HepG2 (cell line): Measurements from ENCODE around the gene LSM12. TPM values are rescaled to one million over a fixed set of nuclear protein-coding genes. Genes with fewer than 3 reads are reported as not detected.
A peak's percentile ranks its signal among the peaks of the same experiment; 100 is the strongest.

Experiments
- AGO1 ChIP-seq: fragments of 200-400 bp; formaldehyde crosslinking; IDR thresholded peaks from 2 replicates; pipeline ENCODE4 v1.6.1; 2017; ENCODE audit warnings: mild to moderate bottlenecking, low read depth, low read length, moderate library complexity; ENCODE audit not compliant: poor library complexity, severe bottlenecking
- ATM ChIP-seq: fragments of 450-650 bp; IDR thresholded peaks from 2 replicates; pipeline ENCODE4 v1.7.1; 2017; ENCODE audit warnings: mild to moderate bottlenecking, borderline replicate concordance
- BHLHE40 ChIP-seq: IDR thresholded peaks from 2 replicates; pipeline ENCODE4 v1.6.1; 2011; ENCODE audit warnings: low read length, improper control_type of control experiment
- DNMT1 ChIP-seq: sonication (generic); formaldehyde crosslinking; IDR thresholded peaks from 2 replicates; pipeline ENCODE4 v1.5.1; 2020; ENCODE audit warnings: mild to moderate bottlenecking, missing genetic modification reagents
- LRRFIP1 ChIP-seq: sonication (generic); formaldehyde crosslinking; conservative IDR thresholded peaks from 2 replicates; pipeline ENCODE4 v1.4.0; 2020; ENCODE audit warnings: missing genetic modification reagents
- MAFK ChIP-seq, 2 experiments: IDR thresholded peaks in 1 of 2; conservative IDR thresholded peaks in 1 of 2; 2 replicates each; pipeline ENCODE4 v1.6.1; 2011; ENCODE audit warnings: improper control_type of control experiment in 2 of 2, low read length in 2 of 2
- NBN ChIP-seq: fragments of 450-650 bp; conservative IDR thresholded peaks from 2 replicates; pipeline ENCODE4 v1.6.1; 2017
- NCOA1 ChIP-seq: sonication (generic); formaldehyde crosslinking; IDR thresholded peaks from 2 replicates; pipeline ENCODE4 v1.9.0; 2021; ENCODE audit warnings: missing genetic modification reagents
- SAP130 ChIP-seq: IDR thresholded peaks from 2 replicates; pipeline ENCODE4 v1.6.1; 2016; ENCODE audit warnings: low read depth
- SCMH1 ChIP-seq: sonication (generic); formaldehyde crosslinking; IDR thresholded peaks from 2 replicates; pipeline ENCODE4 v1.9.0; 2021; ENCODE audit warnings: missing genetic modification reagents, mild to moderate bottlenecking, borderline replicate concordance
- SMARCE1 ChIP-seq: fragments of 450-650 bp; IDR thresholded peaks from 2 replicates; pipeline ENCODE4 v1.6.1; 2017; ENCODE audit warnings: borderline replicate concordance
- TBX3 ChIP-seq: fragments of 450-650 bp; IDR thresholded peaks from 2 replicates; pipeline ENCODE4 v1.6.1; 2017; ENCODE audit warnings: antibody characterized with exemption, mild to moderate bottlenecking, inconsistent platforms, borderline replicate concordance
- TEAD3 ChIP-seq: optimal IDR thresholded peaks from 2 replicates; pipeline ENCODE3; 2016; ENCODE audit warnings: borderline replicate concordance
- ZBTB26 ChIP-seq: IDR thresholded peaks from 2 replicates; pipeline ENCODE4 v1.6.1; 2016; ENCODE audit warnings: missing compliant biosample characterization, missing genetic modification reagents, borderline replicate concordance
- ZEB1 ChIP-seq: IDR thresholded peaks from 2 replicates; pipeline ENCODE4 v1.6.1; 2012; ENCODE audit warnings: mild to moderate bottlenecking, low read depth, inconsistent platforms; ENCODE audit not compliant: insufficient replicate concordance
- ZKSCAN5 ChIP-seq: sonication (generic); formaldehyde crosslinking; IDR thresholded peaks from 2 replicates; pipeline ENCODE4 v1.5.1; 2020; ENCODE audit warnings: mild to moderate bottlenecking, missing genetic modification reagents
- ZNF224 ChIP-seq: sonication (generic); formaldehyde crosslinking; IDR thresholded peaks from 2 replicates; pipeline ENCODE4 v1.5.0; 2020; ENCODE audit warnings: mild to moderate bottlenecking, missing genetic modification reagents
- ZNF512B ChIP-seq: sonication (generic); formaldehyde crosslinking; IDR thresholded peaks from 2 replicates; pipeline ENCODE4 v1.5.1; 2020; ENCODE audit warnings: missing genetic modification reagents, mild to moderate bottlenecking, borderline replicate concordance
- ZNF724P ChIP-seq: sonication (generic); formaldehyde crosslinking; IDR thresholded peaks from 2 replicates; pipeline ENCODE4 v1.8.0; 2022; ENCODE audit warnings: missing genetic modification reagents, borderline replicate concordance
- ZNF777 ChIP-seq: sonication (generic); formaldehyde crosslinking; IDR thresholded peaks from 2 replicates; pipeline ENCODE4 v1.4.0; 2020; ENCODE audit warnings: missing genetic modification reagents
- polyA plus RNA-seq, 8 experiments: library from polyadenylated mRNA; depleted of rRNA in 3 of 8; stranded (reverse) in 7 of 8; unstranded in 1 of 8; fragments of >200 nt; fragmentation: Illumina TruSeq in 4 of 8; extraction: Trizol in 4 of 8; gene quantifications; 2 replicates each; pipeline versions ENCODE4 v1.2.1 to v1.2.3, GENCODE V29; 2011 to 2016; ENCODE audit warnings: low read depth in 4 of 8, missing spikeins in 1 of 8, mixed read lengths in 1 of 8; ENCODE audit not compliant: insufficient read depth in 1 of 8
- total RNA-seq, 5 experiments: library from RNA; depleted of rRNA; stranded (reverse); fragments of >200 nt; fragmentation: Illumina TruSeq; extraction: Trizol; gene quantifications; 2 replicates each; pipeline ENCODE4 v1.2.3, GENCODE V29; 2016; ENCODE audit warnings: low read depth in 1 of 5
- TF ChIP-seq, protein P1 (sequence below): sonication (generic); formaldehyde crosslinking; IDR thresholded peaks from 2 replicates; pipeline ENCODE4 v1.5.0; 2020; ENCODE audit warnings: mild to moderate bottlenecking, missing genetic modification reagents

The LSM12 gene
- total and polyA plus RNA-seq, 2 of the 13 experiments (the other 11 are each of a cell fraction or from before 2014, with no cell fraction given), result 52.8 to 55.7 TPM

DNA sequence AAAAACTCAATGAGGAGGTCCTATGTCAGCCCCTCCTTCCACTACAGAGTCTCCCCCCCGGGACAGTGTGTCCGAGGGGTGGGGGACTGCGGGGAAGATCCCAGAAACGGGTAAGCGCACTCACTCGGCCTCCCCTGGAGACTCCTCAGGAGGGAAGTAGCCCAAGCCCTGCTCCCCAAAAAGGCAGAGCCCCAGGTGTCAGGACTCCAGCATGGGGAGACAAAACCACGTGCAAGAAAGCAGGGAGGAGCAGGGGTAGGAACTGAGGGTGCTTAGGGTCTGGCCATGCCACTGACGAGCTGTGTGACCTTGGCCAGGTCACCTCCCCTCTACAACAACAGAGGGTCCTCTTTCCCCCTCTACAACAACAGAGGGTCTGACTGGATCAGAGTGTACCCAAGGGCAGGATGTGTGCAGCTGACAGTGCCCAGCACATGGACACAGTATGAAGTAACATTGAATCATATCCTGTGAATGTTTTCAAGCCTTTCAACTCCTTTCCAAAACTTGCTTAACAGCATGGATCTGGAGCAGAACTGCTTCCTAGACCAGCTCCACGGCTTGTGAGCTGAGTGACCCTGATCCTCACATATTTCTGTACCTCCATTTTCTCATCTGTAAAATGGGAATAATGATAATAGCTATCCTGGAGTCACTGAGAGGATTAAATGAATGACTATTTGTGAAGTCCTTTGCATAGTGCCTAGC is 64.2 kb downstream of the LSM12 start (continued):
- peak; percentile 25; the same call in 1 of the 2 replicates for TF ChIP-seq ZBTB26 (CRISPR knock-in tag)
- TF ChIP-seq, protein P1, sequence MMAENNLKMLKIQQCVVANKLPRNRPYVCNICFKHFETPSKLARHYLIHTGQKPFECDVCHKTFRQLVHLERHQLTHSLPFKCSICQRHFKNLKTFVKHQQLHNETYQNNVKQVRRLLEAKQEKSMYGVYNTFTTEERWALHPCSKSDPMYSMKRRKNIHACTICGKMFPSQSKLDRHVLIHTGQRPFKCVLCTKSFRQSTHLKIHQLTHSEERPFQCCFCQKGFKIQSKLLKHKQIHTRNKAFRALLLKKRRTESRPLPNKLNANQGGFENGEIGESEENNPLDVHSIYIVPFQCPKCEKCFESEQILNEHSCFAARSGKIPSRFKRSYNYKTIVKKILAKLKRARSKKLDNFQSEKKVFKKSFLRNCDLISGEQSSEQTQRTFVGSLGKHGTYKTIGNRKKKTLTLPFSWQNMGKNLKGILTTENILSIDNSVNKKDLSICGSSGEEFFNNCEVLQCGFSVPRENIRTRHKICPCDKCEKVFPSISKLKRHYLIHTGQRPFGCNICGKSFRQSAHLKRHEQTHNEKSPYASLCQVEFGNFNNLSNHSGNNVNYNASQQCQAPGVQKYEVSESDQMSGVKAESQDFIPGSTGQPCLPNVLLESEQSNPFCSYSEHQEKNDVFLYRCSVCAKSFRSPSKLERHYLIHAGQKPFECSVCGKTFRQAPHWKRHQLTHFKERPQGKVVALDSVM (CRISPR knock-in tag), result no peak
- TF ChIP-seq ZEB1, result no peak
- TF ChIP-seq SMARCE1, result no peak
- no peak for TF ChIP-seq NCOA1 (CRISPR knock-in tag)
- no peak for TF ChIP-seq NBN
- TF ChIP-seq TBX3, result no peak
- no peak for TF ChIP-seq DNMT1 (CRISPR knock-in tag)
- no peak for TF ChIP-seq ATM
- TF ChIP-seq AGO1, result no peak
- TF ChIP-seq ZNF724P, result peak; percentile 63; the same call in 1 of the 2 replicates
- TF ChIP-seq ZNF777 (CRISPR knock-in tag), result no peak
- no peak for TF ChIP-seq ZNF224 (CRISPR knock-in tag)
- peak; percentile 97 for TF ChIP-seq SAP130 (CRISPR knock-in tag)
- TF ChIP-seq ZNF512B (CRISPR knock-in tag), result no peak
- no peak for TF ChIP-seq LRRFIP1 (CRISPR knock-in tag)
- no peak for TF ChIP-seq SCMH1
- no peak for TF ChIP-seq MAFK (conservative IDR thresholded peaks at IDR 0.05 in 1 of 2, IDR thresholded peaks at IDR 0.05 in 1 of 2; ENCODE audit: low read length in 2 of 2)
- peak; percentile 45 for TF ChIP-seq BHLHE40
- TF ChIP-seq TEAD3 (CRISPR knock-in tag), result peak; percentile 63
- TF ChIP-seq ZKSCAN5 (CRISPR knock-in tag), result no peak
